Mesendoderm (in vitro differentiated cells): ENCODE results near the gene MAN2A1.

Experiments
- DNase-seq: peaks from one replicate; pipeline ENCODE4 v3.0.0; 2013
- H2AK5ac ChIP-seq: 2 replicates; pipeline ENCODE4 v1.6.1; 2013; ENCODE audit warnings: low read length, inconsistent platforms
- H2BK120ac ChIP-seq: 2 replicates; pipeline ENCODE4 v1.6.1; 2013; ENCODE audit warnings: low read depth, mild to moderate bottlenecking, low read length, moderate library complexity, mixed read lengths
- H2BK15ac ChIP-seq: replicated peaks from 2 replicates; pipeline ENCODE4 v1.6.1; 2013; ENCODE audit warnings: low read depth, mild to moderate bottlenecking, moderate library complexity
- H2BK5ac ChIP-seq: 2 replicates; pipeline ENCODE4 v1.6.1; 2013; ENCODE audit warnings: low read length, inconsistent platforms
- H3K18ac ChIP-seq: 2 replicates; pipeline ENCODE4 v1.6.1; 2013; ENCODE audit warnings: mild to moderate bottlenecking, low read length, mixed read lengths
- H3K23ac ChIP-seq: one replicate; pipeline ENCODE4 v1.6.1; 2013; ENCODE audit warnings: low read length
- H3K27ac ChIP-seq: 2 replicates; pipeline ENCODE4 v1.5.1; 2013; ENCODE audit warnings: low read depth, mild to moderate bottlenecking, inconsistent platforms, low read length, moderate library complexity
- H3K27me3 ChIP-seq: 2 replicates; pipeline ENCODE4 v1.6.1; 2013; ENCODE audit warnings: low read length, control low read depth, mild to moderate bottlenecking, inconsistent platforms; ENCODE audit not compliant: insufficient read depth, poor library complexity
- H3K36me3 ChIP-seq: 2 replicates; pipeline ENCODE4 v1.6.1; 2013; ENCODE audit warnings: low read length, inconsistent platforms; ENCODE audit not compliant: control insufficient read depth, insufficient read depth
- H3K4ac ChIP-seq: one replicate; pipeline ENCODE4 v1.6.1; 2013; ENCODE audit warnings: low read depth, mild to moderate bottlenecking, low read length, moderate library complexity
- H3K4me1 ChIP-seq: 2 replicates; pipeline ENCODE4 v1.6.1; 2013; ENCODE audit warnings: low read depth, low read length, inconsistent platforms; ENCODE audit not compliant: control insufficient read depth
- H3K4me2 ChIP-seq: 2 replicates; pipeline ENCODE4 v1.6.1; 2013; ENCODE audit warnings: low read length
- H3K4me3 ChIP-seq: 2 replicates; pipeline ENCODE4 v1.5.1; 2013; ENCODE audit warnings: mild to moderate bottlenecking, low read length
- H3K56ac ChIP-seq: one replicate; pipeline ENCODE4 v1.6.1; 2013; ENCODE audit warnings: low read length
- H3K79me1 ChIP-seq: 2 replicates; pipeline ENCODE4 v1.6.1; 2013; ENCODE audit warnings: low read length, inconsistent platforms
- H3K79me2 ChIP-seq: 2 replicates; pipeline ENCODE4 v1.6.1; 2013; ENCODE audit warnings: mild to moderate bottlenecking, low read length; ENCODE audit not compliant: control insufficient read depth, insufficient read depth
- H3K9ac ChIP-seq: 2 replicates; pipeline ENCODE4 v1.6.1; 2013; ENCODE audit warnings: low read length, inconsistent platforms
- H4K5ac ChIP-seq: one replicate; pipeline ENCODE4 v1.6.1; 2013; ENCODE audit warnings: low read length
- H4K8ac ChIP-seq: one replicate; pipeline ENCODE4 v1.6.1; 2013; ENCODE audit warnings: low read depth, mild to moderate bottlenecking, control low read depth, low read length, moderate library complexity
- WGBS: extraction: QIAGEN DNeasy Blood & Tissue Kit; methylation state at CpG from one replicate; pipeline ENCODE4 v1.1.7; 2013; ENCODE audit warnings: low lambda C conversion rate, missing lambda C conversion rate; ENCODE audit not compliant: insufficient coverage; ENCODE audit errors: extremely low coverage; 5-methylcytosine and 5-hydroxymethylcytosine counted together

MAN2A1 gene

DNA sequence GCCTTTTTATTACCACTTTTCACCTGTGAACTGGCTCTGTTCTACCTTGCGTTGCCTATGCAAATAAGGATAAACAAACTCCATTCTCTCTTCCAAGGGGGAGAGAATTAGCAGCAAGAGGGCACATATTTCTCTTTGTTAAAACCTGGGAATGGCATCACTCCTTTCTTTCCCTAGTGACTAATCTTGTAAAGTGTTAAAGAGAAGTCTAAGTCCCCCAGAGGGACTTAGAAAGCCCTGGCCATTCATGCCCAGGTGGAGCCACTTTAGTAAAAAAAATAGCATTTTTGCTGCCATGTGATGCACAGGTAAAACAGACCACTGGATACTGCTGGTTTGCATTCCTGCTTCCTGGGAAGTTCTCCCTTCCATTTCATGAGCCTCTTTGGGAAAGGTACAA is 148.4 kb downstream of the MAN2A1 start:
- Histone ChIP-seq H2BK120ac (no peak overlapping the region), H3K27me3 (no peaks in the 10 kb centered on the region), H3K27ac (no peak overlapping the region), H3K36me3 (no peaks in the 10 kb centered on the region), H3K18ac (no peak overlapping the region), H3K4me1 (no peaks in the 10 kb centered on the region), H2AK5ac (no peak overlapping the region), H2BK15ac (no peak overlapping the region), H3K4ac (no peak overlapping the region), H3K9ac (no peak overlapping the region), H3K4me2 (no peak overlapping the region), H3K79me2 (no peaks in the 10 kb centered on the region), H3K23ac (no peak overlapping the region), H2BK5ac (no peak overlapping the region), H3K56ac (no peak overlapping the region), H4K8ac (no peak overlapping the region), H3K79me1 (no peaks in the 10 kb centered on the region), H4K5ac (no peak overlapping the region), H3K4me3 (no peak overlapping the region)
- no CpG with 5 or more reads among the region's 1 CpG for WGBS
- DNase-seq, result peak; percentile 47

DNA sequence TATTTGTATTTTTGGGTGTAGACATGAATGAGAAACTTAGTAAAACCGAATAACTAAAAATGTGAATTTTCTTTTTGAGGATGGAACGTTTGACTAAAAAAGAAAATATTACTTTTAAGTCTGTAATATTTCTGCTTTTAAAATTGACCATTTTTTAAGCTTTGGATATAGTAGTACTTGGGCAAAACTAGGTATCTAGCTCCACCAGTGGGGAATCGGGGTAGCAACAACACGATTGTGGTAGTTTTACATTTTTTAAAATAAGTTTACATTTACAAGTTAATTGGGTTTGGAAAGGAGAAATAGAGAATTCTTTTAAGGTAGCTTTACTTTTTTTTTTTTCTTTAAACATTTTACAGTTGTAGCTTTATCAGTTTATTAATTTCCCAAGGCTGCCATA is 154.4 kb downstream of the MAN2A1 start:
- no peak overlapping the region for H2BK120ac ChIP-seq
- H3K79me1 ChIP-seq, result no peaks in the 10 kb centered on the region
- no peak overlapping the region for H3K18ac ChIP-seq
- H4K5ac ChIP-seq, result no peak overlapping the region
- H3K27ac ChIP-seq, result no peak overlapping the region
- no peaks in the 10 kb centered on the region for H3K79me2 ChIP-seq
- H2BK5ac ChIP-seq, result no peak overlapping the region
- no peak overlapping the region for H3K4me3 ChIP-seq
- H3K4me1 ChIP-seq, result no peaks in the 10 kb centered on the region
- no peak overlapping the region for H3K4me2 ChIP-seq
- no peak overlapping the region for H3K4ac ChIP-seq
- DNase-seq, result no peak
- no CpG with 5 or more reads among the region's 4 CpGs for WGBS
- H2BK15ac ChIP-seq, result no peak overlapping the region
- no peak overlapping the region for H2AK5ac ChIP-seq
- no peaks in the 10 kb centered on the region for H3K27me3 ChIP-seq
- H3K9ac ChIP-seq, result no peak overlapping the region
- H4K8ac ChIP-seq, result no peak overlapping the region
- H3K36me3 ChIP-seq, result no peaks in the 10 kb centered on the region
- H3K56ac ChIP-seq, result no peak overlapping the region
- H3K23ac ChIP-seq, result no peak overlapping the region

DNA sequence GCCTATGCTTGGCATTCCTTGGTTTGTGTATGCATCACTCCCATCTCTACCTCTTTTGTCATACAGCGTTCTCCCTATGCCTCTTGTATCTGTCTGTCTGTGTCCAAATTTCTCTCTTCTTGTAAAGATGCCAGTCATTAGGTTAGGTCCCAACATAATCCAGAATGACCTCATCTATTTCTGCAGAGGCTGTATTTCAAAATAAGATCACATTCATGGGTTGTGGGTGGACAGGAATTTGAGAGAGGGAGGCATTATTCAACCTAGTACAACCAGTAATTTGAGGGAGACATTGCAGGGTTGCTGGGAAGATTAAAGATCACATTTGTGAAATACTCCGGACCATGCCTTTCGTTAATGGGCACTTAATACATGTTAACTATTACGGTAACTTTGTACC is 155.0 kb downstream of the MAN2A1 start:
- WGBS, result no CpG with 5 or more reads among the region's 4 CpGs
- Histone ChIP-seq H3K79me2 (no peaks in the 10 kb centered on the region), H3K36me3 (no peaks in the 10 kb centered on the region), H3K9ac (no peak overlapping the region), H3K27ac (no peak overlapping the region), H2BK5ac (no peak overlapping the region), H3K4me2 (no peak overlapping the region), H4K5ac (no peak overlapping the region), H2BK120ac (no peak overlapping the region), H3K18ac (no peak overlapping the region), H3K27me3 (no peaks in the 10 kb centered on the region), H3K79me1 (no peaks in the 10 kb centered on the region), H4K8ac (no peak overlapping the region), H3K23ac (no peak overlapping the region), H3K4me3 (no peak overlapping the region), H2BK15ac (no peak overlapping the region), H3K4ac (no peak overlapping the region), H3K56ac (no peak overlapping the region), H2AK5ac (no peak overlapping the region), H3K4me1 (no peaks in the 10 kb centered on the region)
- no peak for DNase-seq

DNA sequence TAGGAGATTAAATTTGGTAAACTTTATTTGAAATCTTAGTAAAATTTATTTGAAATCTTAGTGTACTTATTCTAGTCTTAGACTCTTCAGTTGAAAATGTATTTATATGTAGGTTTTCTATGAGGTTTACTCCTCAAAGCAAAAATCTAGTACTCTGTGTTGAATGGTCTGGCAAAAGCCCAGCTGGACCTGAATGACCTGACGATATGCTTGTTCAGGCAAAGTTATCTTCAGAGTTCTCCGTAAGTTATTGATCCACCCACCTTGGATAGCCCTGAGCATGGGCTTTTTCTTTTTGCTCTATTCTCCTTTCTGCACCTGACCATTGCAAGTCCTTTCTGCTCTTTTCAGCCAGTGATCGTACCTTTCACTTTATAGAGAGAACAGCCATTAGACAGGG is 158.4 kb downstream of the MAN2A1 start:
- Histone ChIP-seq H3K36me3 (no peaks in the 10 kb centered on the region), H3K4ac (no peak overlapping the region), H2BK120ac (no peak overlapping the region), H3K23ac (no peak overlapping the region), H4K5ac (no peak overlapping the region), H3K4me1 (no peaks in the 10 kb centered on the region), H2AK5ac (no peak overlapping the region), H3K56ac (no peak overlapping the region), H2BK15ac (no peak overlapping the region), H4K8ac (no peak overlapping the region), H3K79me1 (no peaks in the 10 kb centered on the region), H3K4me3 (no peak overlapping the region), H3K27me3 (no peaks in the 10 kb centered on the region), H3K4me2 (no peak overlapping the region), H3K9ac (no peak overlapping the region), H3K79me2 (no peaks in the 10 kb centered on the region), H3K18ac (no peak overlapping the region), H3K27ac (no peak overlapping the region), H2BK5ac (no peak overlapping the region)
- WGBS, result no CpG with 5 or more reads among the region's 3 CpGs
- DNase-seq, result no peak

DNA sequence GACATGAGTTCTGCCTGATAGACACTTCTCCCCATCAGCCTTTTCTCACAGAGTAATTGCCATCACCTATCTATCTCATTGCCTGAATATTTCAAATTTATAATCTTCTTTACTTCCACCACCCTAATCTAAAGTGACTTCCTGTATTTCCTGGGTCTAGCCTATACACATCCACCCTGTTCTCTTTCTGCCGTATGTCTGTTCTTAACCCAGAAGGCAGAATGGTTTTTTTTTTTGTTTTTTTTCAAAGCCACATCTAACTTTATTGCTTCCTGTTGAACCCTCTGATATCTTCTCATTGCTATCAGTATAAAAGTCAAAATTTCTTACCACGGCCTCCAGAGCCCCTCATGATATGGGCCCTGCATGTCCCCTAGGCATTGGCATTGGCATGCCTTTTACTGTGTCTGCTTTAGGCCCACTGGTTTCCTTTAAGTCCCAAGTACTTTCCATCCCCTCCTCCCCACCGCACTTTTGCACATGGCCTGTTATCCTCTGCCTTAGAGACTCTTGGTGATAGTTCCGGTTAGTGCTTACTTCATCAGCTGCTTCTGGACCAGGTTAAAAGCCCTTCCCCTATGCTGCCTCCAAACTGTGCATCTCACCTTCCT is 159.9 kb downstream of the MAN2A1 start:
- Histone ChIP-seq H3K79me2 (no peaks in the 10 kb centered on the region), H3K4me2 (no peak overlapping the region), H3K18ac (no peak overlapping the region), H3K4me3 (no peak overlapping the region), H4K5ac (no peak overlapping the region), H4K8ac (no peak overlapping the region), H2BK120ac (no peak overlapping the region), H3K9ac (no peak overlapping the region), H2BK5ac (no peak overlapping the region), H2AK5ac (no peak overlapping the region), H3K36me3 (no peaks in the 10 kb centered on the region), H3K23ac (no peak overlapping the region), H3K27ac (no peak overlapping the region), H3K4ac (no peak overlapping the region), H3K79me1 (no peaks in the 10 kb centered on the region), H3K56ac (no peak overlapping the region), H3K4me1 (no peaks in the 10 kb centered on the region), H2BK15ac (no peak overlapping the region), H3K27me3 (no peaks in the 10 kb centered on the region)
- DNase-seq, result no peak
- no CpG with 5 or more reads among the region's 4 CpGs for WGBS
